ENCODE data around the gene RTP1. TPM values are rescaled to one million over a fixed set of nuclear protein-coding genes. Genes with fewer than 3 reads are reported as not detected.
"Not testable (repeated sequence)": the region's sequence is repeated elsewhere in the genome, so short reads cannot be mapped to it uniquely, and the experiment has no call there.

RTP1 gene
- total RNA-seq, 1 donor from 2014 or later, result not detected

DNA sequence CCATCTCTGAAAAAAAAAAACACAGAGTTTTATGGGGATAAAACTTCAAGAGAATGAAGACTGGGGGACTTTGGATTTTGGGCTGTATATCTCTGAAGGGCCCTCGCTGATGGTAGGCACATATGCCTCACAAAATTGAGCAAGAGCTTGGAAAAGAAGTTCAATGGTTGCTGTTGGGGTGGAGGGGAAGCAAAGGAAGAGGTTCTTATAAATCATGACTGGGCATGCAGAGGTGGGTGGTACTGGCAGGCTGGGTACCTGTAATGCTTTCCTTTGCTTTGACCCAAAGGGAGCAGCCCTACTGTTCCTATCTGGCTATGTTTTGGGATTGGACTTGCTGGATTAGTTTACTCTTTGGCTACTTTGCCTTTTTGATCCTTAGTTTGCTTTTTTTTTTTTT is 6.0 kb upstream of the RTP1 start:
- no peak for ATAC-seq
- DNase-seq (ENCODE audit: low spot score), result no peak
- intact Hi-C loops (cut with DNase I), result no loop called here

DNA sequence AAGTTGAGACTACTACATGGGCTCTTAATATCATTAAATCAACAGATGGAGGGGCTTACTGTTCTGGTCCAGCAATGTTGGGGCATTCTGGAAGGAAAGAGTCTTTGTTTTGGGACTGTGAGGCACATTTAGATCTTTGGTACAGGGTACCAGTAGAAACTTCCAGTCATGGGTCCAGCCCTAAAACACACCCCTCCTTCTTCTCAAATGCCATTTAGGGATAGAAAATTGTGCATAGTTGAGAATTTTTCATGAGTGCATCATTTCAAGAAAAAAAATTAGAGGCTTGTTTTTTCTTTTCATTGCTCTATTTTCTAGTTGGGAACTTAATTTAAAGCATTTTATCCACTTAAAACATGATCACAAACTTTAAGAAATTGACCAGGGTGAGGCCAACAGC is 4.1 kb upstream of the RTP1 start:
- DNase-seq (ENCODE audit: low spot score), result no peak
- intact Hi-C loops (cut with DNase I), result no loop called here
- no peak for ATAC-seq

GRCh38 chr3:187196573-187197334 is 532 bp upstream of the RTP1 start:
- intact Hi-C loops (cut with DNase I), result no loop called here

GRCh38 chr3:187198490-187198889 is 1.2 kb downstream of the RTP1 start:
- DNase-seq (ENCODE audit: low spot score), result no peak
- intact Hi-C loops (cut with DNase I), result no loop called here
- ATAC-seq, result no peak

More at GRCh38 chr3:187196573-187197334, 532 bp upstream of the RTP1 start:
- ATAC-seq (no peak), DNase-seq (ENCODE audit: low spot score) (no peak)

DNA sequence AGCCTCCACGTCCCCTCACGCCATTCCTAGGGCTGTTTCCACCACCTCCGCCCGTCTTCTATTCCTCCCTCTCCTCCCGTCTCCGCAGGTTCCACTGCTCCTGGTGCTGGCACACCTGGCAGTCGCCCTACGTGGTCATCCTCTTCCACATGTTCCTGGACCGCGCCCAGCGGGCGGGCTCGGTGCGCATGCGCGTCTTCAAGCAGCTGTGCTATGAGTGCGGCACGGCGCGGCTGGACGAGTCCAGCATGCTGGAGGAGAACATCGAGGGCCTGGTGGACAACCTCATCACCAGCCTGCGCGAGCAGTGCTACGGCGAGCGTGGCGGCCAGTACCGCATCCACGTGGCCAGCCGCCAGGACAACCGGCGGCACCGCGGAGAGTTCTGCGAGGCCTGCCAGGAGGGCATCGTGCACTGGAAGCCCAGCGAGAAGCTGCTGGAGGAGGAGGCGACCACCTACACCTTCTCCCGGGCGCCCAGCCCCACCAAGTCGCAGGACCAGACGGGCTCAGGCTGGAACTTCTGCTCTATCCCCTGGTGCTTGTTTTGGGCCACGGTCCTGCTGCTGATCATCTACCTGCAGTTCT is 2.3 kb downstream of the RTP1 start:
- DNase-seq (ENCODE audit: low spot score); ATAC-seq; intact Hi-C loops (cut with DNase I): not testable (repeated sequence)

DNA sequence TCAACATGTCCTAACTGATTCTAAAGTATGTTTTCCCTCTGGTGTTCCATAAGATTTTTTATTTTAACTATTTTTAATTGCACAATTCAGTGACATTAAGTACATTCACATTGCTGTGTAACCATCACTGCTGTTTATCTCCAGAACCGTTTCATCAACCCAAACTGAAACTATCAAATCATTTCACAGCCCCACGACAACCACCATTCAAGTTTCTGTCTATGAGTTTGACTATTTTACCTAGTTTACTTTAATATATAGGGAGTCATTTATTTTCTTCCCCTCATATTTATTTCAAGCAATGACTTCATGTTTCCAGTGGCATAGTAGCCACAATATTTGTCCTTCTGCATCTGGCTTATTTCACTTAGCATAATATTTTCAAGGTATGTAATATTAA is 8.4 kb downstream of the RTP1 start:
- intact Hi-C loops (cut with DNase I), result no loop called here
- DNase-seq (ENCODE audit: low spot score) (no peak), ATAC-seq (no peak)

DNA sequence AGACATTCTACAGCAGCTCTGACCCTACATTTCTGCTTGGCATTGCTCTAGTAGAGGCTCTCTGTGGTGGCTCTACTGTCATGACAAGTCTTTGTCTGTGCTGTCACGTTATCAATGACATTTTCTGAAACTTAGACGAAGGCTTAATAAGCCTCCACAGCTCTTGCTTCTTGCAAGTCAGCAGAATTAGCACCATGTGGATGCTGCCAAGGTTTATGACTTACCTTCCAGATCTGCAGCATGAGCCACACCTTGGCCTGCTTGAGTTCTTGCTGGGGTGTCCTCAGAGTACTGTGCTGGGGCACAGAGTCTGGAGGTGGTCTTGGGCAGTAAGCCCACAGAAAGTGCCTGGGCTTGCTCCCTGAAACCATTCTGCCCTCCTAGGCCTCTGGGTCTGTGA is 9.8 kb downstream of the RTP1 start:
- intact Hi-C loops (cut with DNase I), result no loop called here
- DNase-seq (ENCODE audit: low spot score) (no peak), ATAC-seq (peak; percentile 34)

- ATAC-seq (peak; percentile 88), DNase-seq (ENCODE audit: low spot score) (no peak)
- intact Hi-C loops (cut with DNase I), result no loop called here
These were observed 10.3 kb downstream of the RTP1 start for GRCh38 chr3:187207624-187208023.

DNA sequence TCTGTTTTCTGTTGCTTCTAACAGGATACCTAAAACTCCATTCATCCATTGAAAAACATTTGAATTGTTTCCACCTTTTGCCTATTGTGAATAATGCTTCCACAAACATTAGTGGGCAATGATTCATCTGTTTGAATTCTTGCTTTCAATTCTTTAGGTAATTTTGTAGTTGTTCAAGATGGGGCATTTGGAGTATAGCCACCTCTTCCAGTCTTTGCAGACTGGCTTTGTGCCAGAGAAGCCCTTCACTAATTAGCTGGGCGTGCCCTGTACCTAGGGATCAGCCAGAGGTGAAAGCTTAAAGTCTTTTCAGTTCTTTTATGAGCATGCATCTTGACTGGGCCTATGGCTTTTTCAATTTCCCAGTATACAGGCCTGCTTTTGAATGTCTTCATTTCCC is 10.9 kb downstream of the RTP1 start:
- no peak for ATAC-seq
- DNase-seq (ENCODE audit: low spot score), result no peak
- intact Hi-C loops (cut with DNase I), result no loop called here

DNA sequence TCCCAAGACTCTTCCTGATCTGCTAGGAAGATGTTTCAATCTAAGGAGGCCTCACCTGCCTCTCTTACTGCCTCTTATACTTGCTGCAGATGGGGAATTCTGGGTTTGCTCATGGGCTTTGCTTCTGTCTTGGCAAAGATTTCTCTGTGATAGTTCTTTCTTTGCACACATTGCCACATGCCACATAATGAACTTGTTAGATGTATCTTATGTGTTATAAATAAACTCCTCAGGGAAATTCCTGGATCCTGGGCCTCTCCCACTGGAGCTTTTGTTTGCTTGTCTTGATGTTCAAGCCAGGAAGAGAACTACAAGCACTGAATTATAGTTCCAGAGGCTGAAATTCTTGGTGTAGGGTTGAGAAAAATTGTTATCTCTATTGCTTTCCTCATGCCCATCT is 12.2 kb downstream of the RTP1 start:
- ATAC-seq (no peak), DNase-seq (ENCODE audit: low spot score) (no peak)
- intact Hi-C loops (cut with DNase I), result no loop called here

GRCh38 chr3:187210091-187210490 is 12.8 kb downstream of the RTP1 start:
- intact Hi-C loops (cut with DNase I), result no loop called here
- ATAC-seq (no peak), DNase-seq (ENCODE audit: low spot score) (no peak)

DNA sequence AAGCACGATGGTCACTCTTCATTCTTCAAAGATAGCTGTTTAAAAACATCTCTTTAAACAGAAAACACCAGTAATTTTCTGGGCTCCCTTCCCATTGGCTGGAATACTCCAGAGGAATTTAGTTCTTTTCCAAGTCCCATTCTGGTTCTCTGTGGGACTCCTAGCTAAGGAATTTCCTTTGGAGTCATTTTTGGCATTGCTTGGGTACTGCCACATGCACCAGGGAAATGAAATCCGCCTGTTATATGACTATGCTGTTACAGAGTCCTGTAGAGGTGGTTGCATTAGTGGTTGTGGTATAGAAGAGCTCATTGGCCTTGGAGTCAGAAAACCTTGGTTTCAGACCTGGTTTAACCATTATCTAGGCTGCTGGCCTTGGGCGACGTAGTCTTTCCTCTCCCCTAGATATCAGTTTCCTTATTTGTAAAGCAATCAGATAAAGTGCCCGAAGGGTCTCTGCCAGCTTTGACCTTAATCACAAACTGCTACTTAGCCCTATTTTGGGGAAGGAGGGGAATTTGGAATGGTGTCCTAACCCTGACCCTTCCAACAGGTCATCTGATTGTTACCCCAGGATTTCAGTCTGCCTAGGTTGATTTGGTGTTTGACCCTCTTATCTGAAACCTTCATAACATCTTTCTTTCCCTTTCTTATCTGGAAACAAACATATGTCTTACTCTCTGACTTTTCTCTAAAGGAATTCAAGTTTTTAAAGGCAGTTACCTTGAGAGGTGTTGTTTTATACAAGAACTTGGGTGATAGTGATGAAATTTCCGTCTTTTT is 13.4 kb downstream of the RTP1 start:
- ATAC-seq (no peak), DNase-seq (ENCODE audit: low spot score) (no peak)
- intact Hi-C loops (cut with DNase I), result no loop called here

DNA sequence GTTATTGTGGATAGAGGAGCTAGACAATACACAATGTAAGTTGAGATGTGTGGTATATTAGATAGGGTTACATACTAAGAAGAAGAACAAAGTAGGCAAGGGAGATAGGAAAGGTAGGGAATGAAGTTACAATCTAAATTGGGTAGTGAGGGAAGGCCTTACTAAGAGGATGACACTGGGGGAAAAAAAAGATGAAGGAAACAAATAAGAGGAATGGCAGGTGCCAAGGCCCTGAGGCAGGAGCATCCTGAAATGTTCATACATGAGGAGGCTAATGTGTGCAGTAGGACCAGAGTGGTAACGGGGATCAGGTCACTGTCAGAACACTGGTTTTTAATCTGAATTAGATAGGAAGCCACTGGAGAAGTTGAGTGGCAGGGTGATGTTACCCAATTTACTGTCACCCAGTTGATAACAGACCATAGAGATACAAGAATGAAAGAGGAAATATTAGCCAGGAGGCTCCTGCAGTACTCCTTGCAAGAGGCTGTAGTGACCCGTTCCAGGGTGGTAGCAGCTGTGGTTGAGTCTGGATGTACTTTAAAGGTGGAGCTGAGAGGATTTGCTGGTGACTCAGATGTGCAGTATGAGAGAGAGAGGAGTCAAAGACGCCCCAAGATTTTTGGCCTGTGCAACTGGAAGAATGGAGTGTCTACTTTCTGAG is 14.4 kb downstream of the RTP1 start:
- no peak for DNase-seq (ENCODE audit: low spot score)
- intact Hi-C loops (cut with DNase I), result no loop called here
- no peak for ATAC-seq

DNA sequence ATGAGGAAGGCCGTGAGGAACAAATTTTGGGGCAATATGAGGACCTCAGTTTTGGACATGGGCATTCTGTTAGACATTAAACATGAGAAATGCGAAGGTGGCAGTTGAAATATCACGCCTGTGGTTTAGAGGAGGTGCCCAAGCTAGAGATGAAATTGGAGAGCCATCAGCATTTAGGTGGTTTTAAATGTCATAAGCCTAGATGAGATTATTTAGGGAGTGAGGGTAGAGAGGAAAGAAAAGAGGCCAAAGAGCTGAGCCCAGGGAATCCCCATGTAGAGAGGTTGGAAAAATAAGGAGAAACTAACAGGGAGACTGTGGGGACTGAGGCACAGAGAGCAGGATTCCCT is 14.9 kb downstream of the RTP1 start:
- intact Hi-C loops (cut with DNase I), result no loop called here
- no peak for ATAC-seq
- DNase-seq (ENCODE audit: low spot score), result no peak

DNA sequence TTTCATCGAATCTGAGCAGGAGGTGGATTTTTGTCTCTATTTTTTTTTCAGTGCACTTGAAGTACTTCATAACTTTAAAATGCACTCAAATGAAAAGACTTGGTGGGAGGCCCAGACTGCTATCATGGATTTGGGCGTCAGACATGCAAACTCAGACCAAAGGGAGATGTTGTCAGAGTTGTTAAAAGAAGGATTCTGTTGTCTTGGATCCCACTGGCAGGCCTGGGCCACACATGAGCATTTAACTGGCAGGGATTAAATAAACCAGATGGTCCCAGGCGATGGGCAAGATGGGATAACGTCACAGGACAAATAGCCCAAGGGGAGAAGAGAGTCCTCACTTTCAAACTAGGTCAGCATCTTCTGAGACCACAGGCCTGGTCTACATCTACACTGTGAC is 15.4 kb downstream of the RTP1 start:
- ATAC-seq (peak; percentile 55), DNase-seq (ENCODE audit: low spot score) (no peak)
- intact Hi-C loops (cut with DNase I), result no loop called here

DNA sequence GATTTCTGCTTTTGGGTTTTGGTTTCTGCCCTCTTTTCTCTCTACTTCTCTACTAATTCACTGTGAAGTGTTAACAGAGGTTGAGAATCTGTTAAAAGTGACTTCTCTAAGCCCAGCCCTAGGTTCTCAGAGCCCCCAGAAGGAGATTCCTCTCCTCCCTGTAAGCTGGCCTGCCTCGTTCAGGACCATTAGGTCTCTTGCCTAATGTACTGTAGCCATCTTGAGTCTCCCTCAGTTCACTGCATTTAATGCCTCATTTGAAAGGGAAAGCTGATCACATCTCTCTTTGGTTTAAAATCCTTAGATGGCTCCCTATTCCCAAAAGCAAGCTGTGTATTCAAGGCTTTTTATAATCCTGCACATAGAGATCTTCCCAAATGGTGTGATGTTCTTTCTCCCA is 16.3 kb downstream of the RTP1 start:
- no peak for DNase-seq (ENCODE audit: low spot score)
- intact Hi-C loops (cut with DNase I), result no loop called here
- ATAC-seq, result no peak

DNA sequence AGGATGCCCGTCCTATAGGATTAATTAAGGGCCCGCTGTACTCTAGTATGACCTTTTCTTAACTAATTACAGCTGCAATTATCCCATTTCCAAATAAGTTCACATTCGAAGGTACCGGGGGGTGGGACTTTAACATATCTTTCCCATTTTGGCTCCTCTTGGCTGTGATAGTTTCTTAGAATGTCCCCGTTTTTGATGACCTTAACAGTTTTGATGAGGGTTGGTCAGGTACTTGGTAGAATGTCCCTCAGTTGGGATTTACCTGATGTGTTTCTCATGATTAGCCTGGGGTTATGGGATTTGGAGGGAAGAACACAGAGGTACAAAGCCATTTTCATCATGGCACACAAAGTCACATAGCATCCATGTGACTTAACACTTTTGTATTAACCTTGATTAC is 18.2 kb downstream of the RTP1 start:
- intact Hi-C loops (cut with DNase I), result no loop called here
- no peak for ATAC-seq

DNA sequence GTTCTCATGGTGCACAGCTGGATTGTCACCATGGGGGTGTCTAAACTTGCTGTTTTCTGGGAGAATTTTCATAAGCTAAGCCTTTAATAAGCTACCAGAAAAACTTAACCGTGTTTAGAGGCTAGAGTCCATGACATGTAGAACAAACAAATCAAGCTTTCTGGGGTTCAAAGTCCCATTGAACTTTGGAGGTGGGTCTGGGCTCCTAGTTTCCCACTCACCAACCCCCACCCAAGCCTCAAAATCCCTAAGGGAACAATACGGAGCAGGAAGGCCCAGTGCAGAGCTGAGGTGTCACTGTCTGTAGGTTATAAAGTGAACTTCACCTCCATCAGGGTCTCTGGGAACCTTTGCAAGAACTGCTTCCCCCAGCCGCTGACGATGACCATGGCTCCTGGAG is 25.5 kb downstream of the RTP1 start:
- intact Hi-C loops (cut with DNase I), result loop anchor here (10.0 kb wide), 1 partner anchor 72 kb away; the partner anchor contains the start of gene MASP1
- no peak for DNase-seq (ENCODE audit: low spot score)
- no peak for ATAC-seq

More for the DNA sequence above, 18.2 kb downstream of the RTP1 start:
- no peak for DNase-seq (ENCODE audit: low spot score)

DNA sequence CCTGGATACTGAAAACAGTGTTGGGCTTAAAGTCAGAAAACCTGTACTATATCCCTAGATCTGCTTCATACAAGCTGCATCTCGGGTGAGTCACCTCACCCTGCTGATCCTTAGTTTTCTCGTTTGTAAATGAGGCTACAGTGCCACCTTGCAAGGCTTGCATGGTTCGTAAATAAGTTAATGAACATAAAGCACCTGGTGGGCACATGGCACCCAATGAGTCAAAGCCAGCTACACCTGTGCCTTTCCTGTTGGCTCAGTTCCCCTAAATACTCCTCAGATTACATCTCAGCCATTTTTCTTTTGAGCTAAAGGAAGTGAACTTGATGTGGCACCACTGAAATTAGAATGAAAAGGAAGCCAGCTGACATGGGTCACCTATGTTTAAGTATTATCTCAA is 26.5 kb downstream of the RTP1 start:
- intact Hi-C loops (cut with DNase I), result loop anchor here (10.0 kb wide), 1 partner anchor 71 kb away; the partner anchor contains the start of gene MASP1
- no peak for ATAC-seq
- DNase-seq (ENCODE audit: low spot score), result no peak

All from sciatic nerve (tissue), 2 donors.